ENCODE measurements around the gene NCOA7.

DNA sequence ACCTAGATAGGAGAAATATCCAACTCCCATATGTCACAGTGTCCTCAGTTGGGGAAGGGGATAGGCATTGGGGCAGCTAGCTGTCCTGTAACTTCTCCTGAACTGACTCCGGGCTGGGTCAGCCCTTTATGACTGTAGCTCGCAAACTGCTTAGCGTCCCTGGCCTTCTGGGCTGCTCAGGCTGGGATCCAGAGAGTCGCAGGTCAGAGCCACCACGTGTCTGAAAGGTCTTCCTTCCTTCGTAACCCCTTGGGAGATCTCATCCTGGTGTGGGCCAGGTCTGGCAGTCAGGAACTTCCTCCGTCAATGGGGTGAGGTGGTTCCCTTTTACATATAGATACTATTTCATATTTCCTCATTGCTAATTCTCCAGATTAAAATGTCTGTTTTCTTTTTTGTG lies 137.0 kb downstream of the NCOA7 start:
- TF ChIP-seq GATA2 (IDR thresholded peaks at IDR 0.05; ENCODE audit: low read depth, low read length) (no peak), GATA3 (IDR thresholded peaks at IDR 0.05; ENCODE audit: low read depth, low read length) (no peak)

Measured in SH-SY5Y (cell line).